Subcutaneous adipose tissue (tissue), 4 donors: ENCODE results near the gene ATP1A2. TPM values are rescaled to one million over a fixed set of nuclear protein-coding genes. Genes with fewer than 3 reads are reported as not detected.

ENCODE experiments used
- CTCF ChIP-seq: fragments of 450-650 bp; IDR thresholded peaks from one replicate; pipeline ENCODE4 v1.5.1; 2016; ENCODE audit warnings: low read depth, mild to moderate bottlenecking, control low read depth, antibody characterized with exemption, moderate library complexity
- total RNA-seq, 4 donors: library from RNA; depleted of rRNA; stranded (reverse); fragments of >200 nt; gene quantifications; one replicate each; pipeline ENCODE4 v1.1.0, GENCODE V29; 2016

ATP1A2 gene
- total RNA-seq, 4 donors from 2014 or later: 13.4 to 150 (median 88.9) TPM

GRCh38 chr1:160157174-160157573 is 41.6 kb downstream of the ATP1A2 start:
- TF ChIP-seq CTCF: no peak

- no peak for TF ChIP-seq CTCF
Observed at GRCh38 chr1:160158031-160158430, 42.5 kb downstream of the ATP1A2 start.

GRCh38 chr1:160158534-160158933 is 43.0 kb downstream of the ATP1A2 start:
- no peak for TF ChIP-seq CTCF

GRCh38 chr1:160159846-160160245 is 44.3 kb downstream of the ATP1A2 start:
- no peak for TF ChIP-seq CTCF

- TF ChIP-seq CTCF: no peak
Observed at GRCh38 chr1:160161965-160162705, 46.6 kb downstream of the ATP1A2 start.

DNA sequence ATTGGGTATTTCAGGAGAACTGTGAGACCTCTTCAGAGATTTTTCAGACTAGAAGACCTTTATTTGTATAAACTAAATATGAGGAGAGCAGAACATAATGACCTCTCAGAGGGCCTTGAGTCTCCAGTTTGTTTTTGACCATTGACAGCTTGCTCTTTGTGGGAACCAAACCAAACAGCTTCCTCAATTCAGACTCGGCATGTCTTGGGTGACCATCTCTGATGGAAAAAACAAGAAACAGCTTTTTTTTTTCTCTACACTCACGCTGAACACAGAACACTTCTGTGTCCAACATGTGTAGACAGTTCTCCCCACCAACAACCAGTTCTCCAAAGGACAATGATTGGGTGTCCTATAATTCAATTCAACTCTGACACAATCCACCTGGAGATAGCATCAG is 47.4 kb downstream of the ATP1A2 start:
- TF ChIP-seq CTCF: no peak

DNA sequence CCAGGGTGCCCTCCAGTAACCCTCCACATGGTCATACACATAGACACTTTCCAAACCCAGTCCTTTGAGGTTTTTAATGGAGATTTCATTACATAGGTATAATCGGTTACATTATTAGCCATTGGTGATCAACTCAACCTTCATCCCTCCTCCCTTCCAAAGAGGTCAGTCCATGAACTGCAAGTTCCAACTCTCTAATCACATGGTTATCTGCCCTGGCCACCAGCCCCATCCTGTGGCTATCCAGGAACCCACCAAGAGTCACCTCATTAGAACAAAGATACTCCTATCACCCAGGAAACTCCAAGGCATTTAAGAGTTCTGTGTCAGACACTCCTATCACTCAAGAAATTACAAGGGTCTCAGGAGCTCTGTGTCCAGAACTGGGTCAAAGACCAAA is 48.1 kb downstream of the ATP1A2 start:
- no peak for TF ChIP-seq CTCF
